ENCODE data around the gene NBPF10.
"Not testable (repeated sequence)": the region's sequence is repeated elsewhere in the genome, so short reads cannot be mapped to it uniquely, and the experiment has no call there.

The NBPF10 gene, protein sequence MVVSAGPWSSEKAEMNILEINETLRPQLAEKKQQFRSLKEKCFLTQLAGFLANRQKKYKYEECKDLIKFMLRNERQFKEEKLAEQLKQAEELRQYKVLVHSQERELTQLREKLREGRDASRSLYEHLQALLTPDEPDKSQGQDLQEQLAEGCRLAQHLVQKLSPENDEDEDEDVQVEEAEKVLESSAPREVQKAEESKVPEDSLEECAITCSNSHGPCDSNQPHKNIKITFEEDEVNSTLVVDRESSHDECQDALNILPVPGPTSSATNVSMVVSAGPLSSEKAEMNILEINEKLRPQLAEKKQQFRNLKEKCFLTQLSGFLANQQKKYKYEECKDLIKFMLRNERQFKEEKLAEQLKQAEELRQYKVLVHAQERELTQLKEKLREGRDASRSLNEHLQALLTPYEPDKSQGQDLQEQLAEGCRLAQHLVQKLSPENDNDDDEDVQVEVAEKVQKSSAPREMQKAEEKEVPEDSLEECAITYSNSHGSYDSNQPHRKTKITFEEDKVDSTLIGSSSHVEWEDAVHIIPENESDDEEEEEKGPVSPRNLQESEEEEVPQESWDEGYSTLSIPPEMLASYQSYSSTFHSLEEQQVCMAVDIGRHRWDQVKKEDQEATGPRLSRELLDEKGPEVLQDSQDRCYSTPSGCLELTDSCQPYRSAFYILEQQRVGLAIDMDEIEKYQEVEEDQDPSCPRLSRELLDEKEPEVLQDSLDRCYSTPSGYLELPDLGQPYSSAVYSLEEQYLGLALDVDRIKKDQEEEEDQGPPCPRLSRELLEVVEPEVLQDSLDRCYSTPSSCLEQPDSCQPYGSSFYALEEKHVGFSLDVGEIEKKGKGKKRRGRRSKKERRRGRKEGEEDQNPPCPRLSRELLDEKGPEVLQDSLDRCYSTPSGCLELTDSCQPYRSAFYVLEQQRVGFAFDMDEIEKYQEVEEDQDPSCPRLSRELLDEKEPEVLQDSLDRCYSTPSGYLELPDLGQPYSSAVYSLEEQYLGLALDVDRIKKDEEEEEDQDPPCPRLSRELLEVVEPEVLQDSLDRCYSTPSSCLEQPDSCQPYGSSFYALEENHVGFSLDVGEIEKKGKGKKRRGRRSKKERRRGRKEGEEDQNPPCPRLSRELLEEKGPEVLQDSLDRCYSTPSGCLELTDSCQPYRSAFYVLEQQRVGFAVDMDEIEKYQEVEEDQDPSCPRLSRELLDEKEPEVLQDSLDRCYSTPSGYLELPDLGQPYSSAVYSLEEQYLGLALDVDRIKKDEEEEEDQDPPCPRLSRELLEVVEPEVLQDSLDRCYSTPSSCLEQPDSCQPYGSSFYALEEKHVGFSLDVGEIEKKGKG (N-terminal part only)

GRCh38 chr1:146144465-146144864, at the start of gene NBPF10:
Gene NBPF10 (minus strand): TSS chr1:146144804. CDS start chr1:146144769, 35 bp downstream.
- not testable (repeated sequence) for H3K27me3 ChIP-seq (ENCODE audit: control insufficient read depth, low read length)

DNA sequence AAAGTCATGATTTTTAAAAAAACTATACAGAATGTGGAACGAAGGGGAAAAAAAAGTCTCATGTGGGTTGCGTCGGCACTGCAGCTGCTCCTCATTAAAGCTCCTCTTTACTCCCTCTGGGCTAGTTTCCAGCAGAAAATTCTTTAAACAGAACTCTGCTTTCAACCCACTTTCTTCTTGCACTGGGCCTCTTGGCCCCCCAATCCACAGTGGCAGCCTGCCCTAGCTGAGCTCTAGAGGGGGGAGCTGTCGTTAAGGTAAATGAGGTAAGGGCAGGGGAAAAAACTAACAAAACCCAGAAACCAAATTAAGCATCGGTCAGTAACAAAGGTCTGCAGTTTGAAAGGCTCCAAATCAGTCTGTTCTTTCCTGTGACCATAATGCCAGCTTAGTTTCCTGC, 29.9 kb upstream of the NBPF10 start:
- H3K9me3 ChIP-seq (ENCODE audit: control insufficient read depth, insufficient read depth, low read length); H3K36me3 ChIP-seq (ENCODE audit: control insufficient read depth, low read length); H3K4me3 ChIP-seq (ENCODE audit: low read length); H4K20me1 ChIP-seq (ENCODE audit: control insufficient read depth, insufficient read depth, low read depth, low read length); H3F3A ChIP-seq (ENCODE audit: control insufficient read depth, insufficient read depth); H3K9me2 ChIP-seq (replicated peaks; ENCODE audit: control insufficient read depth, low read length); H3K27me3 ChIP-seq (ENCODE audit: control insufficient read depth, low read length); H3K4me2 ChIP-seq (ENCODE audit: low read length); H3K27ac ChIP-seq (ENCODE audit: low read depth, low read length); H3K79me2 ChIP-seq (ENCODE audit: control insufficient read depth, low read length); H3K4me1 ChIP-seq (ENCODE audit: control insufficient read depth, low read length): not testable (repeated sequence)

More at GRCh38 chr1:146144465-146144864, at the start of gene NBPF10:
- H3K9me3 ChIP-seq (ENCODE audit: control insufficient read depth, insufficient read depth, low read length); H3K4me1 ChIP-seq (ENCODE audit: control insufficient read depth, low read length); H3K27ac ChIP-seq (ENCODE audit: low read depth, low read length); H4K20me1 ChIP-seq (ENCODE audit: control insufficient read depth, insufficient read depth, low read depth, low read length); H3K4me3 ChIP-seq (ENCODE audit: low read length); H3K9me2 ChIP-seq (replicated peaks; ENCODE audit: control insufficient read depth, low read length); H3F3A ChIP-seq (ENCODE audit: control insufficient read depth, insufficient read depth); H3K79me2 ChIP-seq (ENCODE audit: control insufficient read depth, low read length); H3K4me2 ChIP-seq (ENCODE audit: low read length); H3K36me3 ChIP-seq (ENCODE audit: control insufficient read depth, low read length): not testable (repeated sequence)

DNA sequence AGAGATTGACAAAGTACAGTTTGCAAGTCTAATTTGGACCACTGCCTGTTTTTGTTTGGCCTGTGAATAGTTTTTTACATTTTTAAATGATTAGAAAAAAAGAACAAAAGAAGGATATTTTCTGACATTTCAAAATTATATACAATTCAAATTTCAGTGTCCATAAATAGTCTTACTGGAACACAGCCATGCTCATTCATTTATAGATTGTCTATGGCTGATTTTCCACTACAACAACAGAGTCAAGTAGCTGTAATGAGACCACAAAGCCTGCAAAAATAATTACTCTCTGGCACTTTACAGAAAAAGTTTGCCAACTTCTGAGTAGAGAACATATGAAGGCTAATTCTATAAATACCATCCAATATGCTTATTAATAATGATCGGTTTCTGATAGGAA, 23.1 kb upstream of the NBPF10 start:
- not testable (repeated sequence) for H3F3A ChIP-seq (ENCODE audit: control insufficient read depth, insufficient read depth); H3K27me3 ChIP-seq (ENCODE audit: control insufficient read depth, low read length); H3K9me2 ChIP-seq (replicated peaks; ENCODE audit: control insufficient read depth, low read length); H3K36me3 ChIP-seq (ENCODE audit: control insufficient read depth, low read length); H3K79me2 ChIP-seq (ENCODE audit: control insufficient read depth, low read length); H3K27ac ChIP-seq (ENCODE audit: low read depth, low read length); H3K9me3 ChIP-seq (ENCODE audit: control insufficient read depth, insufficient read depth, low read length); H4K20me1 ChIP-seq (ENCODE audit: control insufficient read depth, insufficient read depth, low read depth, low read length); H3K4me1 ChIP-seq (ENCODE audit: control insufficient read depth, low read length); H3K4me3 ChIP-seq (ENCODE audit: low read length); H3K4me2 ChIP-seq (ENCODE audit: low read length)

DNA sequence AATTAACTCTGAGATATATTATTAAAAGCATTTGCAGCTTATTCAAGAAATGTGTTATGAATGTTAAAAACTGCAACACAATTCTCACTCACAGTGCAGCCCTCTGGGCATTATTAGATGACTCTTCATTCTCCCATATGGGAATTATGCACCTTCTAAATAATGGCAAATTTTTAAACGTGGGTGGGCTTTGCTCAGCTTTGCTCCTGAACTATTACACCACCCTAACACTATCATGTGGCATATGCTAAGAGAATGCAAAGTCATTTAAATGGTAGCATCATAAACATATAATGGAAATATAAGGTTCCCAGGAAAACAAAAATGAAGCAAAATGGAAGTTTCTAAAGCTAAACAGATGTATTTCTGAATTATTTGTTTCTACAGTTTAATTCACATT, 22.7 kb upstream of the NBPF10 start:
- not testable (repeated sequence) for H3K27me3 ChIP-seq (ENCODE audit: control insufficient read depth, low read length); H3F3A ChIP-seq (ENCODE audit: control insufficient read depth, insufficient read depth); H3K79me2 ChIP-seq (ENCODE audit: control insufficient read depth, low read length); H3K27ac ChIP-seq (ENCODE audit: low read depth, low read length); H3K9me3 ChIP-seq (ENCODE audit: control insufficient read depth, insufficient read depth, low read length); H3K4me1 ChIP-seq (ENCODE audit: control insufficient read depth, low read length); H3K4me3 ChIP-seq (ENCODE audit: low read length); H3K36me3 ChIP-seq (ENCODE audit: control insufficient read depth, low read length); H4K20me1 ChIP-seq (ENCODE audit: control insufficient read depth, insufficient read depth, low read depth, low read length); H3K4me2 ChIP-seq (ENCODE audit: low read length); H3K9me2 ChIP-seq (replicated peaks; ENCODE audit: control insufficient read depth, low read length)

Measured in DOHH2 (cell line).